GM19395 (cell line): ENCODE measurements around the gene SEMA4D.

ENCODE experiments used
- ATAC-seq: cut with Tn5 transposase; IDR thresholded peaks from one replicate; pipeline ENCODE4 v1.9.1; 2021; ENCODE audit warnings: mild to moderate bottlenecking, moderate library complexity; ENCODE audit not compliant: unreplicated experiment

Gene SEMA4D

DNA sequence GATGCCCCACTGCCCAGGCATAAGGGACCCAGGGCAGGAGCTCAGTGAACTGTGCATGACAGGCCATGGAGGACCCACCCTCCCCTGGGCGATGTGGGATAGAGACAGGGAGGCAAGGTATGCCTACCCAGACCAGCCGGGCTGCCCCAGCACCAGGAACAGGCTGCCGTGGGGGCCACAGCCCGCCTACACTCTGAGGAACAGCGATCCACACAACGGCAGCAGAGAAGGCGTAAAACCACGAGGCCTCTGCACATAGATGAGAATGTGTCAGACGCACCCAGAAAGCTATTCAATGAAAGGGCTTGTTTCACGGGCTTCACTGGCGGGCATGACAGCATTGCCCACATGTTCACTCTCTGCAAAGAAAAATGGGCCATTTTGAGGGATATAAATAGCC, 49.5 kb downstream of the SEMA4D start:
- no peak for ATAC-seq

- ATAC-seq: no peak
These were observed 50.5 kb downstream of the SEMA4D start for GRCh38 chr9:89447416-89447815.

DNA sequence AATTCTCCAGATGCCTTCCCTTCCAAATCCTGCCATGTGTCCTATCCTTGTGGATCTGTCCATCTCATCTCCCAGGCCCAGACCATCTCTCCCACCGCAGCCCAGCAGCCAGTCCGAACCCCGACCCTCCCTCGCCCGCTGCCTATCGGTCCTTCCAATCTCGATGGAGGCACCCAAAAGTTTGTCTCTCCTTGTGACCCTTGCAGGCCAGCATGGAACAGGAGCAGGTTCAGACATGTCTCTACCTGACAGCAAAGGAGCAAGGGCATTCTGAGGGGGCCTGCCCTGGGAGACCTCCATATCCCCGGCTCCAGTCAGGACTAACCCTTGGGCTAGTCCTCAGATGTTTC, 51.0 kb downstream of the SEMA4D start:
- ATAC-seq: no peak

DNA sequence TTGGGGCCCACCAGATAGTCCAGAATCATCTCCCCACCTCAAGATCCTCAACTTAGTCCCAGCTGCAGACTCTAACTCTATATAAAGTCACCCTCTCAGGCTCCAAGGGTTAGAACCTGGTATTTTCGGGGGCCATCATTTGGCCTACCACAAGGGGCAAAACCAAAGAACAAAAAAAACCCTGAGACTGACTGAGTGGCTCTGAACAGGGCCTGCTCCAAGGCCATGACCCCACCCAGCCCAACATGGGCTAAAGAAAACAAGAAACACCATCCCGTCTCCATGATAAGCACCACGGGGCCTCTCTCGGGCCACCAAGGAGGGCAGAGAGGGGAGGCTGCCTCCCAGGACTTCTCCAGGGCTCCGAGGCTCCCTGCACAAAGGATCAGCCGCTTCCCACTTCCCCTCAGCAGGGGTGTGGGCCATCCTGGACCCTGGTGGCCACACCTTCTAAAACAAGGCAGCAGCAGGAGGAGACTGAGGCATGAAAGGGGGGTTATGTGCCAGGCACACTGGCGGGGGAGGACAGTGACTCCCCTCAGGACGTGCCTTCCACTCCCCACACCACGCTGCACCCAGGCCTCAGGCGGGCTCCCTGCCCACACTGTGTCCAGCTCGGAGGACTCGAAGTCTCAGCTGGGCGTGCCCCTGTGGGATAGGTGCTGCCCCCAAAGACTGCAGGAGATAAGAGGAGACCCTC, 51.5 kb downstream of the SEMA4D start:
- no peak for ATAC-seq

GRCh38 chr9:89445801-89446251, 52.1 kb downstream of the SEMA4D start:
- ATAC-seq: no peak

DNA sequence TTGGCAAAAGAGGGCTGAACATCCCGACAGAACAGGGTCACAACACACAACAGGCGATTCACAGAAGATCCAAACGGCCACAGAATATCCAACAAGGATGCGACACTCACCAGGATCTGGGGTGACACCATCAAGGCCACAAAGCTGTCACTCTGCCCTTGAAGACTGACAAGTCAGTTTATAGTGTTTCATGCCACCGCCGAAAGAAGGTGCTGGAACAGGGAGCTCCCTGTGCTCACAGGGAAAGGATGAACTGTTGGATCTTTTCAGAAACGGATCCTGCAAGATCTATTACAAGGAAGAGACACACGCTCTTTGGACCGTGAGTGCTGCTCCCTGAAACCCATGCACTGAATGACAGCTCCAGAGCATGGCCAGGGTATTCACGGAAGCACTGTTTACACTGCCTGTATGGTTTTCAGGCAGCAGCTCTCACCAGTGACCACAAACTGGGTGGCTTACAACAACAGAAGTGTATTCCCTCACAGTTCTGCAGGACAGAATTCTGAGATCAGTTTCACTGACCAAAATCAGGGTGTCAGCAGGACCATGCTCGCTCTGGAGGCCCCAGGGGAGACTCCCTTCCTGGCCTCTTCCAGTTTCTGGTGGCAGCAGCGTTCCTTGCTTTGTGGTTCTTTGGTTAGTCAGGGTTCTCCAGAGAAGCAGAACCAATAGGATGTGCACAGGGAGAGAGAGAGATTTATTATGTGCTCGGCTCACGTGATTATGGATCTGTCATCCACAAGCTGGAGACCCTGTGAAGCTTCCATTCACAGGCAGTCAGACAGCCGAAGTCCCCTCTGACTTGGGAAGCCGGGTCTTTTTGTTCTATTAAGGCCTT, 52.8 kb downstream of the SEMA4D start:
- ATAC-seq: no peak

DNA sequence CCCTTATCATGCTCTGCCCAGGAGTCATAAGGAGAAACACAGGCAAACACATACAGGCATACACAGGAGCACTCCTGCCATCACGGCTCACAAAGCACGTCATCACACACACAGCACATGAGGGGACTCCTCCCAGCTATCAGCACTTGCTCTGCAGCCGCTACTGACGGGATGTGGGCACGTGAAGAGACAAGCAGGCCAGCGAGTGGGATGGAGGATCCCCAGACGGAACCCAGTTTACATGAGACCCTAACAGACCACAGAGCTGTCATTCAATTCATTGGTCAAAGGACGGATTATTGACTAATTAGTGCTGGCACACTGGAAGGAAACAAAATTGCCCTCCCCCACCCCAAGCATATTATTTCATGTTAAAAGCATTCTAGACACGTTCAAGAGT, 53.6 kb downstream of the SEMA4D start:
- no peak for ATAC-seq

DNA sequence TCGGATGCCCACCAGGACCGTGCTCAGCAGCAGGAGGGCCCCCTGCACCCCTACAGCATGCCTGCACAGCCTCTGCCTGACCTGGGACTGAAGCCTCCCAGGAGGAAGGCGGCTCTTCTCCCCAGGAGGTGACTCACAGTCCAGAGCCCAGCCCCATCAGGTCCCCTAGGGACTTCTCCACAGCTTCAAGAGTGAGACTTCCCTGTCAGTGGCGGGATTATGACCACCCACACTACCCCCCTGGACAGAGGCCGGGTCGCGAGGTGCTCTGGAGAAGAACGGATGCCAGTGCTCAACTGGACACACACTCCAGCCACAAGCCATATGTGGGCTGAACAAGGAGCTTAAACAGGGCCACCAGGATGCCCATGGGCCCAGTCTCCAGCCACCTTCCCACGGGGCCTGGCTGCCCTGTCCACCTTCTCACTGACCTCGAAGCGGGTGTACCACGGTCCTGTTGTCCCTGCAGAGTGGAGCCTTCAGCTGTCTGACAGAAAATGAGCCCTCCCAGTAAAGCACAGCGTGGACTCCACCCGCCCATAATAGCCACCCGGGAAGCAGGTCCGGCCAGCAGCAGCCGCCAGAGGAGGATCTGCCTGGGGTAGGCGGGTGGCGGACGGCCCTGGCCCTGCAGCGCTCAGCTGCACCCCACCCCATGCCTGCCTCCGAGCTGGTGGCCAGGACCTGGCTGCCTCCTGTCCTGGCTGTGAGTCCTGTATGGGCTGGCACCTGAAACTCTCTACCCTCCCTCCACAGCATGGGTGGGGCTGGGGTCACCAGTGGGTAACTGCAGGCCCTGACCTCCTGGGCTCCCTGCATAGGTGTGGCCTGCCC, 54.7 kb downstream of the SEMA4D start:
- ATAC-seq: peak; percentile 47

DNA sequence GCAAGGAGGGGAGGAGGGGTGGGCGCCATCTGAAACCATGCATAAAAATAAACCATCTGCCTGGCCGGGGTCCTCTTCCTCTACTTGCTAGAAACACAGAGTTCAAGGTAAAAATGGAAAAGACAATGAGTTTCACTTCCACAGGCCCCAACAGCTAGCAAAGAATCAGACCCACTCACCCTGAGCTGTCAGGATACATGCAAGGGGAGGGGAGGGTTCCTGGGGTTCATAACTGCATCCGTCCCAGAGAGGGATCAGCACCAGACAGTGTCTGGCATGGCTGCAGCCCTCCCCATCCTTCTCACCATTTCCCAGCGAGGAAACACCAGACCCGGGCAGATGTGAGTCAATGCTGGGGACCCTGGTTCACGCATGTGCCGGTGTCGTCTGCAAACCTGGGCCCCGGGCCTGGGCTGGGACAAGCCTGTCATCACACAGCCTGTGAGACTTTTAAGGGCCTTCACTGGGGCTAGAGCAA, 55.4 kb downstream of the SEMA4D start:
- ATAC-seq: peak; percentile 67

DNA sequence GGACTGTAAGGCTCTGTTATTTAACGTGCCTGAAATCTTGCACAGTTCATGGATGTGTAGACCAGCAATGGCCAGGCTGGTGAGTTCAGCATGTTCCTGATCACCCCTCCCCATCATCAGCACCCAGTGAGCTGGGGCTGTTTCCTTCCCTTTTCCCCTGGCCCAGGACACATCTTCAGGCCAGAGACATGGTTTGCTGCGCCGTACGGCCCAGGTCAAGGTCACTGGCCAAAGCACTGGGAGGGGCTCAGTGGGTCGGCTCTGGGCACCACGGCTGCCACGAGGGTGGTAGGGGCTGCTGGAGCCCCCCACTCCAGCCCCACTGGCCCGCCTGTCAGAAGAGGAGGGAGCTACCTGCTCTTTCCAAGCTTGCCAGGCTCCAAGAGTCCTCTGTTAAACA, 55.9 kb downstream of the SEMA4D start:
- ATAC-seq: no peak

DNA sequence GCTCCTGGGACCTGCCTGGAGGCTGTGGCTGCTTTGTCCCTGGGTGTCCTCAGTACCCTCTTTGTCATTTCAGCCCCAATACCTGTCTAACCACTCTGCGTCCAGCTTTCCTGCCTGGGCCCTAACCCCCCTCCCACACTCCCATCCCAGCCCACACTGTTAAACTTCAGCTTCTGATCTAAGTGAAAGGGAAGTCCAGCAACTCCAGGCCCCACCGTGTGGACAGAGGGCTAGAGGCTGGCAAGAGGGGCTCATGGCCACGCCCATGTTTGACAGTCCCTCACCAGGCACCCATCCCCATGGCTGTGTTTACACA, 56.3 kb downstream of the SEMA4D start:
- no peak for ATAC-seq

- ATAC-seq: no peak
These were observed 56.8 kb downstream of the SEMA4D start for GRCh38 chr9:89440951-89441654.

GRCh38 chr9:89440548-89440947, 57.4 kb downstream of the SEMA4D start:
- ATAC-seq: no peak

- ATAC-seq: no peak
These were observed 57.9 kb downstream of the SEMA4D start for GRCh38 chr9:89440046-89440445.

GRCh38 chr9:89439571-89439970, 58.3 kb downstream of the SEMA4D start:
- ATAC-seq: no peak

DNA sequence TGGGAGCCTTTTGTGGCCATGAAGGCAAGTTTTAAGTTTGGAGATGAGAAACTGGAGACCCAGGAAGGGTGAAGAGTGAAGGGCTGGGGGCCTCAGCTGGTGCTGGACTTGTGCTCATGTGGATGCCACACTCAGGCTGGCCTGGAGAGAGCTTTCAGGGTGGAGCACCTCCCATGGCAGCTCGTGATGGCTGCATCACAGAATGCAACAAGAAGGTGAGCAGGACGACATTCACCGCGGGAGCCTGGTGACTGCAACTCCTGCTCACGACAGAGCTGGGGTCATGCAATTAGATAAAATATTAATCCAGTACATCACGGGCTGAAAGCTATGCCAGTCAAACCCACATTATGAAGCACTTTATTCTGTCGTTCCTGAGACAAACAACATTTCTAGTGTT, 59.7 kb downstream of the SEMA4D start:
- ATAC-seq: no peak

- ATAC-seq: no peak
These were observed 60.1 kb downstream of the SEMA4D start for GRCh38 chr9:89437772-89438171.

- ATAC-seq: no peak
These were observed 60.8 kb downstream of the SEMA4D start for GRCh38 chr9:89436963-89437625.

- ATAC-seq: no peak
These were observed 61.6 kb downstream of the SEMA4D start for GRCh38 chr9:89436326-89436725.

DNA sequence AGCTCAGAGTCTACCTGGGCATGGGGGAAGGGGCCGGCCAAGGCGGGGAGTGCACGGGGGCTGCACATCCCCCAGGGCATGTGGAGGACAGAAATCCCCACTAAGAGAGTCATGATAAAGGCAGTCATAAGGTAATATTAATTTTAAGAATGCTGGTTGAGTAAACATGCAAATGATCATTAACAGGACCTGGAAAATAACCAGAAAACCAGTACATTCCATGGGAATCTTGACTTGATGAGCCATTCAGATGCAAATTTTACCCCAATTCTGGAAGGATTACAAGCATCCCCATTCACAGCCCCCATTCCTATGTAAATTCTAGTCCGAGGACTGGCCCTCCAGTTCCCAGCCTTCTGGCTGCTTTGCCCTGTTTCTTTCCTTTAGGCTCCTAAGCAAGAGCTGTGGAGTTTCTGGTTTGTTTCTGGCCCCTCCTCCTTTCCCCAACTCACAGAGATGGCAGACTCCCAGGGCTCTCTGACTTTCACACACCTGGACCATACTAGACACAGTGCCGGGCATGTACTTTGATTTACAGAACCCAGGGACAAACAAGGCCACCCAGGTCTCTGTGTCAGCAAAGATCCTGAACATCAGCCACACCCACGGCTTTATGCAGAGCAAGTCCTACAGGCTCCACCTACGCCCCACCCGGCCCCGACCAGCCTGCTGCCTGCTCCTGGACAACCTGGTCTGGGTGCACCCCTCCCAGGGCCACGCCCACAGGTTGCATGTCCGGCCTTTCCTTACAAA, 62.7 kb downstream of the SEMA4D start:
- no peak for ATAC-seq
